ENCODE data around the gene ADAMTSL3. TPM values are rescaled to one million over a fixed set of nuclear protein-coding genes. Genes with fewer than 3 reads are reported as not detected.
A peak's percentile ranks its signal among the peaks of the same experiment; 100 is the strongest.

ADAMTSL3 gene
- total RNA-seq, 2 donors from 2014 or later: 0.79 to 3.4 TPM

- H3K9ac ChIP-seq (ENCODE audit: extremely low read depth, low read length, poor library complexity, severe bottlenecking): no peak overlapping the region
- WGBS, 2 experiments (ENCODE audit: insufficient coverage in 1 of 2, insufficient read length in 1 of 2): no CpG with 5 or more reads among the region's 1 CpG
- H3K27me3 ChIP-seq (ENCODE audit: control insufficient read depth, insufficient read depth, low read length, poor library complexity, severe bottlenecking): no peaks in the 10 kb centered on the region
- no peaks in the 10 kb centered on the region for H3K4me1 ChIP-seq (ENCODE audit: control insufficient read depth, insufficient read depth, low read length)
- H3K9me3 Mint-ChIP-seq: no peaks in the 10 kb centered on the region
- no peaks in the 10 kb centered on the region for H3K36me3 Mint-ChIP-seq (ENCODE audit: low read depth)
- no peak overlapping the region for H3K27ac ChIP-seq (ENCODE audit: low read depth, low read length)
- no peak for TF ChIP-seq CTCF (conservative IDR thresholded peaks at IDR 0.05)
- no peaks in the 10 kb centered on the region for H3K4me1 Mint-ChIP-seq
- H3K4me3 ChIP-seq (ENCODE audit: low read length): no peak overlapping the region
- no peak overlapping the region for H3K4me3 Mint-ChIP-seq
- no peaks in the 10 kb centered on the region for H3K36me3 ChIP-seq (ENCODE audit: control insufficient read depth, insufficient read depth, low read length)
- no peak for DNase-seq
- no peaks in the 10 kb centered on the region for H3K9me3 ChIP-seq (ENCODE audit: control insufficient read depth, low read length)
- H3K27ac Mint-ChIP-seq: no peak overlapping the region
- H3K27me3 Mint-ChIP-seq (ENCODE audit: insufficient read depth): no peaks in the 10 kb centered on the region
These were observed 69.3 kb downstream of the ADAMTSL3 start for GRCh38 chr15:83723216-83723615.

- H3K9me3 ChIP-seq (ENCODE audit: control insufficient read depth, low read length): no peaks in the 10 kb centered on the region
- H3K27ac Mint-ChIP-seq: no peak overlapping the region
- DNase-seq: no peak
- H3K36me3 Mint-ChIP-seq (ENCODE audit: low read depth): no peaks in the 10 kb centered on the region
- no peak overlapping the region for H3K9ac ChIP-seq (ENCODE audit: extremely low read depth, low read length, poor library complexity, severe bottlenecking)
- H3K9me3 Mint-ChIP-seq: no peaks in the 10 kb centered on the region
- no peak for TF ChIP-seq CTCF (conservative IDR thresholded peaks at IDR 0.05)
- H3K36me3 ChIP-seq (ENCODE audit: control insufficient read depth, insufficient read depth, low read length): no peaks in the 10 kb centered on the region
- no peaks in the 10 kb centered on the region for H3K27me3 ChIP-seq (ENCODE audit: control insufficient read depth, insufficient read depth, low read length, poor library complexity, severe bottlenecking)
- H3K4me1 Mint-ChIP-seq: peaks cover 22% of the 10 kb centered on the region
- H3K4me1 ChIP-seq (ENCODE audit: control insufficient read depth, insufficient read depth, low read length): peaks cover 11% of the 10 kb centered on the region
- no peaks in the 10 kb centered on the region for H3K27me3 Mint-ChIP-seq (ENCODE audit: insufficient read depth)
- no peak overlapping the region for H3K4me3 ChIP-seq (ENCODE audit: low read length)
- no peak overlapping the region for H3K4me3 Mint-ChIP-seq
- 83% methylated on average over 1 of the region's 1 CpG; no CpG with 5 or more reads in 1 of the 2 experiments for WGBS, 2 experiments (ENCODE audit: insufficient coverage in 1 of 2, insufficient read length in 1 of 2)
- H3K27ac ChIP-seq (ENCODE audit: low read depth, low read length): no peak overlapping the region
These were observed 78.3 kb downstream of the ADAMTSL3 start for GRCh38 chr15:83732196-83732595.

GRCh38 chr15:83732770-83733169 is 78.8 kb downstream of the ADAMTSL3 start:
- no peak overlapping the region for H3K4me3 Mint-ChIP-seq
- no peaks in the 10 kb centered on the region for H3K27me3 Mint-ChIP-seq (ENCODE audit: insufficient read depth)
- TF ChIP-seq CTCF (conservative IDR thresholded peaks at IDR 0.05): no peak
- no peaks in the 10 kb centered on the region for H3K36me3 Mint-ChIP-seq (ENCODE audit: low read depth)
- peaks cover 22% of the 10 kb centered on the region for H3K4me1 Mint-ChIP-seq
- no peaks in the 10 kb centered on the region for H3K9me3 Mint-ChIP-seq
- no peaks in the 10 kb centered on the region for H3K9me3 ChIP-seq (ENCODE audit: control insufficient read depth, low read length)
- no peak overlapping the region for H3K4me3 ChIP-seq (ENCODE audit: low read length)
- no peaks in the 10 kb centered on the region for H3K36me3 ChIP-seq (ENCODE audit: control insufficient read depth, insufficient read depth, low read length)
- no peak overlapping the region for H3K27ac ChIP-seq (ENCODE audit: low read depth, low read length)
- H3K9ac ChIP-seq (ENCODE audit: extremely low read depth, low read length, poor library complexity, severe bottlenecking): no peak overlapping the region
- peaks cover 11% of the 10 kb centered on the region for H3K4me1 ChIP-seq (ENCODE audit: control insufficient read depth, insufficient read depth, low read length)
- DNase-seq: no peak
- peak overlapping the region; percentile 14 for H3K27ac Mint-ChIP-seq
- no peaks in the 10 kb centered on the region for H3K27me3 ChIP-seq (ENCODE audit: control insufficient read depth, insufficient read depth, low read length, poor library complexity, severe bottlenecking)
- WGBS, 2 experiments (ENCODE audit: insufficient coverage in 1 of 2, insufficient read length in 1 of 2): 88 to 90% methylated on average over 1 to 4 of the region's 4 CpGs
